HEK293 (cell line): Measurements from ENCODE around the gene SSTR4.

ENCODE experiments used
- CTCF ChIA-PET: fragments of 350-600 bp; formaldehyde crosslinking; extraction: SDS; loops from one replicate; lab custom pipeline; 2021; ENCODE audit warnings: antibody characterized with exemption; lab: Yijun Ruan, JAX
- POLR2A ChIA-PET: fragments of 300-600 bp; formaldehyde crosslinking; extraction: SDS; loops from one replicate; lab custom pipeline; 2020; ENCODE audit warnings: antibody characterized with exemption, inconsistent platforms; lab: Yijun Ruan, JAX
- H3K27ac ChIP-seq: fragments of 200-500 bp; sonication (Bioruptor generic); 2 replicates; pipeline ENCODE4 v1.5.1; 2014; ENCODE audit warnings: low read depth, low read length, control low read depth, inconsistent platforms; ENCODE audit errors: extremely low read depth
- H3K36me3 ChIP-seq, 2 experiments: fragments of 200-500 bp in 1 of 2; sonication (Bioruptor generic) in 1 of 2; 1 replicate in 1 of 2; 2 replicates in 1 of 2; pipeline ENCODE4 v1.5.1; 2014 to 2017; ENCODE audit warnings: inconsistent platforms in 2 of 2, low read length in 2 of 2; ENCODE audit not compliant: control insufficient read depth in 2 of 2, insufficient read depth in 1 of 2
- H3K4me1 ChIP-seq: fragments of 200-500 bp; sonication (Bioruptor generic); 2 replicates; pipeline ENCODE4 v1.5.1; 2014; ENCODE audit warnings: mild to moderate bottlenecking, low read length, inconsistent platforms; ENCODE audit not compliant: control insufficient read depth, insufficient read depth
- H3K4me3 ChIP-seq: 2 replicates; pipeline ENCODE4 v1.5.1; 2011; ENCODE audit warnings: low read depth, mild to moderate bottlenecking, control low read depth, low read length, moderate library complexity
- H3K9me3 ChIP-seq: fragments of 200-500 bp; sonication (Bioruptor generic); 2 replicates; pipeline ENCODE4 v1.5.1; 2014; ENCODE audit warnings: low read depth, low read length, inconsistent platforms; ENCODE audit not compliant: control insufficient read depth, insufficient read depth
- ATF2 ChIP-seq: fragments of 450-650 bp; formaldehyde crosslinking; IDR thresholded peaks from 2 replicates; pipeline ENCODE4 v1.5.1; 2016; ENCODE audit warnings: missing biosample characterization, missing genetic modification characterization, low read depth
- GLI4 ChIP-seq: fragments of 450-650 bp; formaldehyde crosslinking; IDR thresholded peaks from 2 replicates; pipeline ENCODE4 v1.5.1; 2016; ENCODE audit warnings: missing biosample characterization, missing genetic modification characterization
- INSM2 ChIP-seq: fragments of 450-650 bp; formaldehyde crosslinking; IDR thresholded peaks from 2 replicates; pipeline ENCODE4 v1.5.1; 2016; ENCODE audit warnings: missing biosample characterization, missing genetic modification characterization
- KLF10 ChIP-seq: fragments of 450-650 bp; IDR thresholded peaks from 2 replicates; pipeline ENCODE4 v1.5.1; 2018; ENCODE audit warnings: missing biosample characterization, mild to moderate bottlenecking, missing genetic modification characterization
- MYNN ChIP-seq: fragments of 450-650 bp; formaldehyde crosslinking; IDR thresholded peaks from 2 replicates; pipeline ENCODE4 v1.5.1; 2016; ENCODE audit warnings: missing biosample characterization, missing genetic modification characterization, borderline replicate concordance
- REPIN1 ChIP-seq: fragments of 450-650 bp; formaldehyde crosslinking; IDR thresholded peaks from 2 replicates; pipeline ENCODE4 v1.5.1; 2017; ENCODE audit warnings: missing biosample characterization, missing genetic modification characterization, low read depth
- ZFP41 ChIP-seq: fragments of 450-650 bp; formaldehyde crosslinking; IDR thresholded peaks from 2 replicates; pipeline ENCODE4 v1.5.1; 2016; ENCODE audit warnings: missing biosample characterization, missing genetic modification characterization, borderline replicate concordance
- ZNF146 ChIP-seq: fragments of 450-650 bp; formaldehyde crosslinking; IDR thresholded peaks from 2 replicates; pipeline ENCODE4 v1.5.1; 2016; ENCODE audit warnings: missing biosample characterization, missing genetic modification characterization
- ZNF148 ChIP-seq: fragments of 450-650 bp; formaldehyde crosslinking; IDR thresholded peaks from 2 replicates; pipeline ENCODE4 v1.5.0; 2017; ENCODE audit warnings: missing biosample characterization, missing genetic modification characterization, borderline replicate concordance
- ZNF24 ChIP-seq: fragments of 450-650 bp; formaldehyde crosslinking; IDR thresholded peaks from 2 replicates; pipeline ENCODE4 v1.5.1; 2016; ENCODE audit warnings: missing biosample characterization, missing genetic modification characterization
- ZNF350 ChIP-seq: fragments of 450-650 bp; formaldehyde crosslinking; IDR thresholded peaks from 2 replicates; pipeline ENCODE4 v1.5.0; 2017; ENCODE audit warnings: missing biosample characterization, mild to moderate bottlenecking, missing genetic modification characterization
- ZNF391 ChIP-seq: fragments of 450-650 bp; formaldehyde crosslinking; IDR thresholded peaks from 2 replicates; pipeline ENCODE4 v1.5.1; 2016; ENCODE audit warnings: low read depth, missing biosample characterization, missing genetic modification characterization, borderline replicate concordance
- ZNF513 ChIP-seq: fragments of 450-650 bp; IDR thresholded peaks from 2 replicates; pipeline ENCODE4 v1.5.1; 2018; ENCODE audit warnings: missing biosample characterization, missing genetic modification characterization
- ZNF518A ChIP-seq: fragments of 450-650 bp; formaldehyde crosslinking; conservative IDR thresholded peaks from 2 replicates; pipeline ENCODE4 v1.5.1; 2016; ENCODE audit warnings: low read depth, missing biosample characterization, missing genetic modification characterization
- ZNF530 ChIP-seq: fragments of 450-650 bp; formaldehyde crosslinking; IDR thresholded peaks from 2 replicates; pipeline ENCODE4 v1.5.1; 2016; ENCODE audit warnings: low read depth, missing biosample characterization, missing genetic modification characterization
- ZNF777 ChIP-seq: fragments of 450-650 bp; formaldehyde crosslinking; IDR thresholded peaks from 2 replicates; pipeline ENCODE4 v1.5.1; 2017; ENCODE audit warnings: missing biosample characterization, missing genetic modification characterization, borderline replicate concordance
- ZSCAN4 ChIP-seq: fragments of 450-650 bp; formaldehyde crosslinking; IDR thresholded peaks from 2 replicates; pipeline ENCODE4 v1.5.1; 2017; ENCODE audit warnings: missing biosample characterization, missing genetic modification characterization

Gene SSTR4

GRCh38 chr20:23065266-23066201 is 30.4 kb downstream of the SSTR4 start (continued):
- TF ChIP-seq ZNF518A: no peak
- TF ChIP-seq GLI4 (tag by site-specific recombination): no peak

- no peak overlapping the region for H3K4me3 ChIP-seq
- TF ChIP-seq ZFP41 (tag by site-specific recombination) (no peak), ATF2 (tag by site-specific recombination) (peak; percentile 74; the same call in 1 of the 2 replicates)
- TF ChIP-seq, all 188 proteins: peak for 1
- Histone ChIP-seq H3K27ac (no peak overlapping the region), H3K36me3 (no peaks in the 10 kb centered on the region), H3K4me1 (0 out of 2 replicates have a peak, but pooled peaks cover 2% of the 10 kb centered on the region), H3K9me3 (no peaks in the 10 kb centered on the region)
- ChIA-PET POLR2A (no interaction called here), CTCF (interaction anchor here (1.1 to 1.7 kb wide), 2 partner anchors 13 to 16 kb away, joined by 5 to 6 read pairs; no protein-coding TSS in a partner anchor)
Measured at GRCh38 chr20:23066772-23067171, 31.7 kb downstream of the SSTR4 start.

GRCh38 chr20:23068283-23068682 is 33.2 kb downstream of the SSTR4 start:
- no peak overlapping the region for H3K4me3 ChIP-seq
- 0 out of 2 replicates have a peak, but pooled peaks cover 2% of the 10 kb centered on the region for H3K4me1 ChIP-seq
- no peaks in the 10 kb centered on the region for H3K9me3 ChIP-seq
- ChIA-PET POLR2A (no interaction called here), CTCF (interaction anchor here (1.1 to 1.7 kb wide), 2 partner anchors 17 to 344 kb away, joined by 3 to 6 read pairs; no protein-coding TSS in a partner anchor)
- H3K27ac ChIP-seq: no peak overlapping the region
- H3K36me3 ChIP-seq: no peaks in the 10 kb centered on the region
- no peak for TF ChIP-seq INSM2
- no peak for TF ChIP-seq ZNF513 (tag by site-specific recombination)
- TF ChIP-seq ZNF350 (tag by site-specific recombination): no peak
- no peak for TF ChIP-seq ZNF146 (tag by site-specific recombination)
- TF ChIP-seq MYNN: no peak
- no peak for TF ChIP-seq ZNF24
- TF ChIP-seq ZNF530 (tag by site-specific recombination): no peak
- no peak for TF ChIP-seq ZNF391 (tag by site-specific recombination)
- no peak for TF ChIP-seq ZNF777 (tag by site-specific recombination)
- TF ChIP-seq REPIN1 (tag by site-specific recombination): no peak
- no peak for TF ChIP-seq ZSCAN4 (tag by site-specific recombination)
- TF ChIP-seq ZNF148 (tag by site-specific recombination): no peak
- TF ChIP-seq KLF10: no peak
